ENCODE results near the gene NCAM1.
A peak's percentile ranks its signal among the peaks of the same experiment; 100 is the strongest.
"Not testable (repeated sequence)": the region's sequence is repeated elsewhere in the genome, so short reads cannot be mapped to it uniquely, and the experiment has no call there.

The NCAM1 gene
- 0.25 to 9.9 (median 1.3) reads per million in 17 experiments for total RNA-seq

DNA sequence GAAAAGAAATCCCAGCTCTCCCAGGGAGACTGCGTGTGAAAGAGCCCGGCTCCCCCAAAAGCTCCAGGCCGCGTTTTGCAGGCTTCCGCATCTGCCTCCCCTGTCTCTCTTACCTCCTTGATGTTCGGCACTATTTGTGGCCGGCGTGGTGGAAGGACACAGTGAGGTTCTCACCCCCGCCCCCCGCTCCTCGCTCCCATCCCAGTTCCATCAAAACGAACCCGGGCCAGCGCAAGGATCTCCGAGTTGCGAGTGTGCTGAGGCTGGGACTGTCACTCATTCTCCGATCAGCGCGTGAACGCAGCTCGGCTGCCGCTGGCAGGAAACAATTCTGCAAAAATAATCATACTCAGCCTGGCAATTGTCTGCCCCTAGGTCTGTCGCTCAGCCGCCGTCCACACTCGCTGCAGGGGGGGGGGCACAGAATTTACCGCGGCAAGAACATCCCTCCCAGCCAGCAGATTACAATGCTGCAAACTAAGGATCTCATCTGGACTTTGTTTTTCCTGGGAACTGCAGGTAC lies at the start of gene NCAM1:
TSS of gene NCAM1 (plus strand) at position 275 of the 523 bp plus-strand sequence.
- DNase-seq = peak; percentile 13 to 48 (median 28)

DNA sequence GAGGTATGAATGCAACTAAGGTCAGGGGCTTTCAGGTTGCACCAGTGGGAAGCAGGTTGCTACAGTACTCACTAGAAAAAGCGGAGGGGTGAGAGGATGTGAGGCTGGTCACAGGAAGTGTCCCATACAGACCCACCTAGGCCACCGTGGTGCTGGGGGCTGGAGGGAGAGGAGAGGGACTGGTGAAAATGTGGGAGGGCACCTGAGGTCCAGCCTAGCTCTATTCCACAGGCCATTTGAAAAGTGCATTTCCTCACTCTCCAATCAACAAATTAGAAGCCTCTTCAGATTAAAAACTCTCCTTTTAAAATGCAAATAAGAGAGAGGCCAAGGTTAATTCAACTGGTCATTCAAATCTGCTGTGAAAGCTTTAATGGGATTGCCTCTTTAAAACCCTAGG lies 38.6 kb upstream of the NCAM1 start:
- no peak for DNase-seq

DNA sequence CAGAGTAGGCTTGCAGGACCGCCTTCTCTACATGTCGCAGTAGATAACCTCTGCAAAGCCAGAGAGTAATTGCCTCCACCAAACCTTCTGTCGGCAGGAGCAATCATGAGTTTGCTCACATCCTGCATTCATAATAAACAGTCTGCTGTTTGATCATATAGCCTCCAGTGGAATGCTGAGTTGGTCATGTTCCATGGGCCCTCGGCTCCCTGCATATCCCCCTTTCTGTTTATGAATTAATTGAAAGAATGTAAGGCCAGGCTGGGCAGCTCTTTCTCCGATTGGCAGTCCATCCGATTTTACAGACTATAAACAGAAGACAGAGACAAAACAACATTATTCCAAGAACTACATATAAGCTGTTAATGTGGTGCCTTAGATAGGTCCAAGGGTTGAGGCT lies 36.4 kb upstream of the NCAM1 start:
- DNase-seq = not testable (repeated sequence)

DNA sequence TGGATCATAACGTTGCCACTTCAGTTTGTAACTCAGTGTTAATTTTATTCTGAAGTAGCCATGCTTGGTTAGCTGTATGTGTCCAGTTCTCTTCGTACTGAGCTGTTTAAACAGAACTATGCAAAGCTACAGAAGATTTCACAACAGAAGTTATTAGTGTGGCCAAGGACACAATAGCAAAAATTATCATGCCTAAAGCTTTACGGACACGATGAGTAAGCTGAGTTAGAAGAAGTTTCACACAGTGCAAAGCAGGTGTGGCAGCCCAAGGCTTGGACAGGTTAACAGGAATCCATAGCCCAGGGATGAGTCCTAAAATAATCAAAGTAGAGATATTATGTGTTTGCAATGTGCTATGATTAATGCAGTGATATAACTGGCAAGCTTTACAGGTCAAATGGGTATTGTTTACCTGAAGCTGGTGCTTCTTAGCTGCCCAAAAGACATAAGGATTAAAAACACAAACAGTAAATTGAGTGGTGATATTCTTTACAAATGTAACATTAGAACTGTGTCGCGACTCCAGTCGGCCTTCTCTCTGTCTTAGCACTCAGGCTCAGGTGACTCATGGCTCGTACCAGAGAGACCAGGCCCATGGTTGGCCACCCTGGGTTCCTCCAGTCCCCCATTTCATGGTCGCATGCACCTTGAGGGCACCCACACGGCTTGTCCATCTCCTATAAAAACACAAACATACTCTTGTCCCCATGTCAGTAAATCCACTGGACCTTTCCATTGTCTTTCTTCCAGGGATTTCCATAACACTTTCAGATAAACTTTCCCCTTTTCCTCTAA lies 35.5 kb upstream of the NCAM1 start:
- no peak for DNase-seq

DNA sequence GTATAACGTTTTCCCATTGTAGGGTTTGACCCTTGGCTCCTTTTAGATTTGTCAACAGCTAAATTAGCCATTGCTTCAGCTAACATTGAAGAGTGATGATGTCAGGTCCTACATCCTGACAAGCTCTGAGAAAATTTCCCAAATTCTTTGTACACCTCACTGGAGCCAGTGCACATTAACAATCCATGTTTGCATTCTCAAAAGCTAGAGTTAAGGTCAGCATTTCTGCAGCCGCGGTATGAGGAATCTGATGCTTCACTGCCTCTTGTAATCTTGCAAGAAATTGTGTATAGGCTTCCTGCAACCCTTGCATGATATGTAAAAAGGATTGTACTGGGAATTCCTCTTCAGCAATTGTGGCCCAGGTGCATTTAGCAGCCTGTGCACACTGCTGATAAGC lies 33.1 kb upstream of the NCAM1 start:
- DNase-seq = no peak

DNA sequence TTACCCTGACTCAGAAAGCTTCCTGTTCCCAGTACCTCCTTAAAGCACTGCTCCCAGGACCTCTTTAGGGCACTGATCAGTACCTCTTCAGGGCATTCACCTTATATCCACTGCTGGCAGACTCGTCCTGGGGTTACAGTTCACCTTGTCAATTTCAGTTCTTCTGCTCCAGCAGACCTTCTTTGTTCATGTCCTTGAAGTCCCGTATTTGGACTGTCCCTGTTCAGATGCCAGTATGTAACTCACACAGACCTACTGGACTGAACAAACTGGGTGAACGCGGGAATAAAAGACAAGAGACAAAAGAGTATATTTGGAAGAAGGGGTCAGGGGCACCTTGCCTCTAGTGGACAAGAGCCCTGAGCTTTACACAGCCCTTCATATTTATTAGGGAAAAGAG lies 31.8 kb upstream of the NCAM1 start:
- no peak for DNase-seq

DNA sequence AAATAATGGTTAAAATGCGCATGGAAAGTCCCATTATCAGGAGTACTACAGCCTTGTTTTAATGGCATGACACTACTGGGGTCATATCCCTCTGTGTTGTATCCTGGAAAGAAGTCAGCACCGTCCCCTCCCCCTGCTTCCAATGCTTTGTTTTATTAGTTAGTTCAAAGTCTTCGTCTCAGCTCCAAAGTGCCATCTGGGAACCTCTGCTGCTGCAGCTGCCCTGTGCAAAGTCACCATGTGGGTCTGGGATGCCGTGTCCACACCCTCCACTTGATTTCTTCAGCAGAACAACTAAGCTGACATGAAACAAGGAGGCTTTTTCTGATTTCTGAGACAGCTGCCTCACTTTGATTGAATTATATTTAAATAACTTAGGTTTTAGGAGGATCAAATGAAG lies 29.5 kb upstream of the NCAM1 start:
- no peak for DNase-seq

DNA sequence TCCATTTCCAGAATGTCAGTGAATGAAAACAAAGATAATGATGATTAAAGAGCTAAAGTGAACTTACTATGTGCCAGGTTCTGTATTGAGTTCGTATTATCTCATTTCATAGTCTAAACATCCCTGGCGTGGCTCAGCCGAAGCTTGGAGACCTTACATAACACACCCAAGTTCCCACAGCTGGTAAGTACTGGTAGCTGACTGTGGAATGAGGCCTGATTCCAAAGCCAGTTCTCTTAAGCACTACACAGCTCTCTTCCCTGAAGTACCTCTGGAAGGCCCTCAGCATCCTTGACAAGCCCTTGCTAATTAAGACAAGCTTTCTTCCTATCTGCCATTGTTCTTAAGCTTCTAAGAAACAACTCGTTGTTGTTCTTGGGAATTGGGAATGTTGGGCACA lies 28.6 kb upstream of the NCAM1 start:
- DNase-seq = no peak

DNA sequence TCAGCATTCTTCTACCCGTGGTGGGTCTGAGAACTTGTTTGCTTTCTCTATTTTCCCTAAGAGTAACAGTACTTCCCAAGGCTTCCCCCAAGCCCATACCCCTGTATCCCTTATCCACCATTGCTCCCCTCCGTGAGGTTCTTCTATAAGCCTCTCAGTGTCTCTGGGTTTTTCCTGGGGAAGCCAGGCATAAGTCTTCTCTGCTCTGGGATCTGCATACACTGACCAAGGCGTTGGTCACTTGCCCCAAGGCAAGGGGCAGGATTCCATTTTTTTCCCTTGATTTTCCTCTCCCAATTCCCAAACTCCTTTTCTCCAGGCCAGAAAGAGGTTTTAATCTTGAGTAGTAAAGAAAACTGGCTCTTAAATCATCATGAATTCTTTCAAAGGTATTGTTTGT lies 27.2 kb upstream of the NCAM1 start:
- no peak for DNase-seq

DNA sequence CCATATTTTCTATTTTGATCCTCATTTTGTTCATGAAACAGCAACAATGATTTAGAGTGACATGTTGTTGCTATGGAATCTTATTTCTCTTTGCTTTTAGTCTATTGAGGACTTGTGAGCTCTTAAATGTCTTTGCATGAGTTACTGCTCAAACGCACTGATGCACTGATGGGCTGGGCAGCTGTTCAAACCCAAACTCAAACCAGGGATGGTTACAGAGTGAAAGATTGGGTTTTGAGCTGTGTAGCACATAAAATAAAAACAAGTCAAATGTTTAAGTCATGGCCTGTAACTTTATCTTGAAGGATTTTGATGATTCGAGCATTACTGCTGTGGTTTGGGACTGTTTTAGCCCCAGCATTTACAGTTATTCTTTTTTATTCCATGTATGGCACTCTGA lies 20.1 kb upstream of the NCAM1 start:
- no peak for DNase-seq

DNA sequence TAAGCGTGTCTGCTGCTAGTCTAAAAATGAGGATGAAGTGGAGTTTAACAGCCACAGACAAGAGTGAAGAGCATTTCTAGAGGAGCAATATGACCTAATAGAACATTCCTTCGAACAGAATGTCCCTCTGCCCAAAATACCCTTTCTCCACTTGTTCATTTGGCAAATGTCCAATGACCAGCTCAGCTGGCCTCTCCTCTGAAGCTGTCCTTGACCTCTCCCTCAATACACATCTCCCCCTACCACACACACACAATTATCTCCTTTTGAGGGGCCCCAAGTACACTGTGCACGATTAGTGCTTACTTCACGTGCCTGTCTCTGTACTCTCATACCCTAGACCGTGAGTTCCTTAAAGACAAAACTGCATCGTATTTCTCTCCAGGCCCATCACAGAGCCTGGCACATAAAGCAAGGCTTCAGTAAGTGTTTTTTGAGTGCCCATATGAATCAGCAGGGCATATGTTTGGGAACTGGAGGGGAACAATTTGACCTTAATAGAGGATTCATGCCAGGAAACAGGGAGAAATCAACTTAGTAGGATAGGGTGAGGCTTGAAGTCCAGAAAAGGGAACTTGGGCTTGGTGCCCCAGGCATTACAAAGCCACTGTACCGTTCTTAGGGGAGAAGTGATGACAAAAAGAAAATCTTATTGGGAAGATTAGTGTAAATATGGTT lies 18.1 kb upstream of the NCAM1 start:
- DNase-seq = peak in 2 of 4 experiments; percentile 7 to 13

DNA sequence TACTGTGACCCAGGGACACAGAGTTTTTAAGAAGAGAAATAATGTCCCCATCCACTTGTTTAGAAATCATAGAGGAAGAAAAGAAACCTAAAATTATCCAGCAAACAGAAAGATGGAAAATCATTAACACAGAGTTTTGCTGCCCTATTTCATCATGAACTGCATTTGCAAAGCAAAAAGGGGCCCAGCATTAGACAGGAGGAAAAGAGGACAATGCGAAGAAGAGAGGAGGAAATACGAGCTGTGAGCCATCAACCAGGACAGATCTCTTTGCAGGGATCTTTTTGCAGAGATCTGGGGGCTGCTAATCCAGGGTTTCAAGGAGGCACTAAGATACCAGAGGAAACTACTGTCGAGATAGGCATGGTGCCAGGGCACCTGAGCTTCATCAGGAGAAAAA lies 14.4 kb upstream of the NCAM1 start:
- DNase-seq = no peak

DNA sequence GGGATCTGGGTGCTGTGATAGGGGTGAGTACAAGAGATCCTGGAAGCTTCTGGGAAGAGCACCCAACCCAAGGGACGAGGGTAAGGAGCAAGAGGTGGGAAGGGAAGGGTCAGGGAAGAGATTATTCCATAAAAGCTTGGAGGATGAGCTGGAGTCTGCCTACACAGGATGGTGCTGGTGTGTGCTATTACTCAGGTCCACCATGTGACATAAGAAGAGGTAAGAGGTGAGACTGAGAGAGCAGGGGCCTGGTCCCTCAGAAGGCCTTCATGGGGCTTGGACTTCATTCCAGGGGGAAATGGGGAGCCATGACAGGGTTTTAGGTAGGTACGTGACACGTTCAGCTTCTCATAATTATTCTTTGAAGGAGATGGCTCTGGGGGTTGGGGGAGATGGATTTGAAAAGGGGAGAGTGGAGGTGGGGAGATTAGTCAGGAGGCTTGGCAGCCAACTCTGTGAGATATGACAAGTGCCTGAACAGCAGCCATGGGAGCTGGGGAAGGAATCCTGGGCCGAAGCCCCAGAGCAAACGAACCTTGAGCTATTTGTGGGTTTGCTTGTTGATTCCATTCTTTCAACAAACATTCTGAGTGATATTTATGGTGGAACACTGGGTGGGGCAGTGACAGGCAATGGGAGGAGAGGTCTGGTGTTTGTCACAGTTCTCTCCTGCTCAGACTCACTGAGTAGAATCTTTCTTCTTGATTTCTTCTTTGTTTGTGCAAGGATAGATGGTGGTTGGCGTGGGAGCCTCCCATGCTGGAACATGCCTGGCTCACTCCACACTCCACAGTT lies 11.2 kb upstream of the NCAM1 start:
- no peak for DNase-seq

DNA sequence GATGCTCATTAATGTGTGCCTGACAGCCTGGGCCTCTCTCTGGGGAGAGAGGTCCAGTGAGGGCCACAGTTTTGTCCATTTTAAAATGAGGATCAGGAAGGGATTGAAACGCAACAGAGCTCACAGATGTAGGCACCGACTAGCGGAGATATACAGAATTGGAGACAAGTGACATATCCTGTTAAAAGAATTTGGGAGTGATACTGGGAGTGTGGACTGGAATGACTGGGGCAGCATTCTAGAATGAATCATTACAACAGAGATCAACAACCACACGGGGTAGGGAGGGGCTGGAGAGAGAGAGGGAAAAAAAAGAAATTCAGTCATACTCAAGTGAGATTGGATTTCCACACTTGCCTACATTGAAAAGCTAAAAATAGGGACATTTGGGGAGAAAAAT lies 2.5 kb upstream of the NCAM1 start:
- no peak for DNase-seq

DNA sequence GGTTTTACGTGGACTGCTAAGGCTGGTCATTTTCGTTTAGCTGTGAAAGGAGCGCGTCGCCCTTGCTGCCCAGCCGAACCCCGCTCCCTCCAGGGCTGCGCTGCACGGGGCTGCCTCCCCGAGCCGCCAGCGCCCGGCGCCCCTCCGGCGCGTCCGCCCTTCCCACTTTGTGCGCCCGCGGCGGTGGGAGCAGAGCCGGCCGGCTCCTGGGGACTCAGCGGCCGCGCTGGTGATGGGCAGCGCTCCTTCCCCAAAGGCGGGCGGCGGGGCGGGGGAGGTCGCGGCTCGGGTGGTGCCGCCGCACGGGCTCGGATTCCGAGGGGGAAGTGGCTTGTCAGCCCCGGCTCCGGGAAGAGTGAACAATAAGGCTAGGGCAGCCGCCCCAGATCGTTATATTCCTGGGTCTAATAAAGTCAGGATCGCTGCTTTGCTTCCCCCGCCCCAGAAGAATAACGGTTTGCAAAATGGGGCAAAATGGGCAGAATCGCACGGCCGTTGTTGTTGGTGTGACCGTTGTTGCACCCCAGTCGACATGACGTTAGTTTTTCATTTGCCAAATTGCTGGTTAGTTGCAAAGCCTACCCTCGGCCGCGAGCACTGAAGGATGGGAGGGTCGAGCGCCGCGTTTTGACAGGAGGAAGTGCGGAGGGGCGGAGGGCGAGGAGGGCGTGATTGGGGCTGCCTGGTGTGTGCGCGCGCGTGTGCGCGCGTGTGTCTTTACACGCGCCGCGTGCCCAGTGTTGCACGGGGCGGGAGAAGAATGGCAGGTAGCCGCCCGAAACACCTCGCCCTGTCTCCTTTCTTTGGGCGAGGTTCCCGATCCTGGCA lies 745 bp downstream of the NCAM1 start:
- DNase-seq = peak; percentile 12 to 52 (median 38)

DNA sequence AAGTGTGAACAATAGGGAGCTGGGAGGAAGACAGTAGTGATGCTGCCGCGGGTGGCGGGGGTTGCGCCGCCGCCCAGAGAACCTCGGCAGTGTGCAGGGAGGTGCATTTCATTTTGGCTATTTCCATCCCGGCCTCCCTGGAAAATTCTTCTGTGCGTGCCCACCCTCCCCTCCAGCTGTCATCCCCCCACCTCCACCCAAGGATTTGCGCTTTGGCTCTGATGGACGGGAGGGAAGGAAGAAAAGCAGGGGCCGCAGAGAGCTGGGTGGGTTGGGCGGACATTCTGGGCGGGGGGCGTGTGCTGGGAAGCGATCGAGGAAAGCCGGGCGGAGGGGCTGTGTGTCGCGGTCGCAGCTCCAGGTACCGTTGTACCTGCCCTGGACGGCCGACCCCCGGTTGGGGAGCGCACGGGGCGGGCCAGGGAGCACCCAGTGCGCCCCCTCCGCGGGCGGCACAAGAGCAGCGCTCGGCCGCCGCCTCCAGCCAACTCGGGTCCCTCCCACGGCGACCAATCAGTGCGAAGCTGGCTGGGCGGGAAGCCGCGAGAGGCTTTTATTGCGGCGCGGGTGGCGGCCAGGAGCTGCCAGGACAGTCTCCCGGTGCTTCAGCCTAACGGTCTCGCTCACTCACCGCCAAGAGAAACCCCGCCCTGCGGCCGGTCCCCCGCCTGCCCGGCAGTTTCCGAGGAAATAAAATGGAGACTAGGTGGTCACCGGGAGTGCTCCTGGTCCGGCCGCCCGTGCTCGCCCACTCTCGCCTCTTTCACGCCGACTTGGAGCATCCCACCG lies 1.6 kb downstream of the NCAM1 start:
- DNase-seq = peak in 3 of 4 experiments; percentile 5 to 31 (median 21)

DNA sequence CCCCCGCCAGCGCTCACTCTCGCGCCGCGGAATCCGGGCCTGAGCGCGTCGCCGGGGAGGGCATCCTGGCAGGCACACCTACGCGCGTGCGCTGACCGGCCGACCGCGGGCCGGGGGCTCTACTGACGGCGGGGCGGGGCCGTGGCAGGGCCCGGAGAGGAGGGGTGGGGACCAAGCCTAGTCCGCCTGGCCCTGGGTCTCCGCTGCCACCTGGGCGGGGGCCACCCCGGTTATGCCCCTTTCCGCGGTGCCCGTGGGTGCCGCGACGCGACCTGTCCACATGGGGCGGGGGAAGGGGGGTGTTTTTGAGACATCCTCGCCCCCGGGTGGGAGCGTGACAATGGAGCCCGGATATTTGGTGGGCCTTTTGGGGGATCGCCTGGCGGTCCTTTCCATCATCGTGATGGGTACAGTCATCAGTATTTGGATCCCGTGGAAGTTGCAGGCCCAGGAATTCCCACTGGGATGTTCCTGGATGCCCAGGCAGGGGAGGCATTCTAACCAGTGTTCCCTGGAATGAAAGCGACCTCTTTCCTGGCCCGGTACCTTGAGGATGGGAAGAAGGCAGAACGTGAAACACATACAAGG lies 2.2 kb downstream of the NCAM1 start:
- DNase-seq = no peak

DNA sequence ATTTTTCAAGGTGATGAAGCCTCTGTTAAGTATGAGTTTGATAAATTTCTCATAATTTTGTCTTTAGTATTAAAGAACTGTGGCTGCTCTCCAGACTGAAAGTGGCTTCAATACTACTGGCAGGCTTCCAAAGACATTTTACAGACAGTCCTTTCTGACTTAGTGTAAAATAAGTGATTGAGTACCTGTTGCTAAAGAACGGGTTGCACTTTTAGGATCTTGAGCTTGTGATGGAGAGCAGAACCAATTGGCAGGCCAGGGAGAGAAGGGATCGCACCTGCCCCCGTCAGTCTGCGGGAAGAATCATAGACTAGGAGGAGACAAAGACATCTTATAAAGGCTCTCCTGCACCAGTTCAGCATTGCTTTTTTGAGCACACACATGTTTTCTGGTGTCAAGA lies 4.4 kb downstream of the NCAM1 start:
- no peak for DNase-seq

DNA sequence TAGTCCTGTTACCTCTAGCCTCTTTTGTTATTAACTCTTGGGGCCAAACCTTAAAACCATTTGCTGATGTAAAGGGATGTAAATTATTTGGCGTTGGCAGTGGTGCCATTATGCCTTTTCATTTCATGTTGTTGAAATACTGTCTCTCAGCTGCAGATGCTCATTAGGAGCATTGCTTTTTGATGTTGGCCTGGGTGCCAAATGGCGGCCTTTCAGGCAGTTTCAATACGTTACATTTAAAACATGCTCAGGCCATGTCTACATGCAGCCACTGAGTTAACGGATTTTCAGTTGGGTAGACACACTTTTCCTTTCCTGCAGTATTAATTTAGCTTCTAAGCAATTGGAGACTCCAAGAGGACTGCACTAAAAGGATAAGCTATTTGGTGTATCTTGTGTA lies 5.3 kb downstream of the NCAM1 start:
- no peak for DNase-seq

DNA sequence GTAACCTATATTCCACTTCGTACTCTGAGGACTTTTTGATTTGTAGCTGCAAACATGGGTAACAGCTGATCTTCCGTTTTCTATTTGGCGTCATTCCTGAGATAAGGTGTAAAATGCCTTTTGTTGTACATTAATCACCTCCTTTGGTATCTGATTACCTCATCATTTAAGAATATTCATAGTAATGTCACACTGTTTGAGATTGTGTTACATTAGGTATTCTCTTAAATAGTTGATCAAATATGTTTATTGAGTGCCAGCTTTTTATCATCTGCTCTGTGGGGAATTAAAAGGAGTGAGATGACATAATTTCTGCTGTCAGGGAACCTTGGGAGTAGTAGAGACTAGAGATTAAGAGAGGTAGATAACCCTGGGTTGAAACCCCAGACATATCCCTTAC lies 5.9 kb downstream of the NCAM1 start:
- DNase-seq = no peak

Data from suppressor macrophage (primary cell).